ENCODE results near the gene FAM131A. TPM values are rescaled to one million over a fixed set of nuclear protein-coding genes. Genes with fewer than 3 reads are reported as not detected.

Gene FAM131A
- total and polyA plus RNA-seq, 12 donors = 21.6 to 36.5 (median 26.7) TPM

DNA sequence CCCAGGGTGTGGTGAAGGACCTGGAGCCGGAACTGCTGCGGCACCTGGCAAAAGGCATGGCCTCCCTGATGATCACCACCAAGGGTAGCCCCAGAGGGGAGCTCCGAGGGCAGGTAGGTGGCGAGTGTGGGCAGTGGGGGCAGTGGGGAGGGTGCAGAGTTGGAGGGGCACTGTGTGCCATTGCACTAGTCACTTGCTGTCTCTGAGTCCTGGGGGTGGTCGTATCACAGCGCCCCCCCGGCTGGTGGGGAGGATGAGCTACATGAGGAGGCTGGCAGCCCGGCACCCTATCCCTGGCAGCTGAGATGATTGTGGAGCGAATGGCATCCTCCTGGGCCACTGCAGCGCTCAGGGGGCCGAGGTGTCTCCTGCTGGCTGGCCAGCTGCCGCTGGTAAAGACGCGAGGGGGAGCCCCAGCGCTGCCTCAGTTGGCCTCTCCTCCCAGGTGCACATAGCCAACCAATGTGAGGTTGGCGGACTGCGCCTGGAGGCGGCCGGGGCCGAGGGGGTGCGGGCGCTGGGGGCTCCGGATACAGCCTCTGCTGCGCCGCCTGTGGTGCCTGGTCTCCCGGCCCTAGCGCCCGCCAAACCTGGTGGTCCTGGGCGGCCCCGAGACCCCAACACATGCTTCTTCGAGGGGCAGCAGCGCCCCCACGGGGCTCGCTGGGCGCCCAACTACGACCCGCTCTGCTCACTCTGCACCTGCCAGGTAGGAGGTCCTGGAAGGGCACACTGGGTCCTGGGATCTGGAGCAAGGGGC, 48.8 kb downstream of the FAM131A start:
- intact Hi-C loops (cut with DNase I) = loop anchor here in 1 of 10 donors (10.0 kb wide), 1 partner anchor 389 kb away; no protein-coding TSS in a partner anchor
- Histone ChIP-seq H3K27me3 (peaks cover 0 to 42% (median 25%) of the 10 kb centered on the region in 7 donors), H3K36me3 (peaks cover 0 to 39% (median 0%) of the 10 kb centered on the region in 9 donors), H3K4me3 (no peak overlapping the region), H3K9me3 (no peaks in the 10 kb centered on the region), H3K4me1 (peaks cover 0 to 9% (median 7%) of the 10 kb centered on the region in 9 donors), H3K27ac (no peak overlapping the region)
- ATAC-seq (no peak), DNase-seq (no peak)
- TF ChIP-seq, protein P1, sequence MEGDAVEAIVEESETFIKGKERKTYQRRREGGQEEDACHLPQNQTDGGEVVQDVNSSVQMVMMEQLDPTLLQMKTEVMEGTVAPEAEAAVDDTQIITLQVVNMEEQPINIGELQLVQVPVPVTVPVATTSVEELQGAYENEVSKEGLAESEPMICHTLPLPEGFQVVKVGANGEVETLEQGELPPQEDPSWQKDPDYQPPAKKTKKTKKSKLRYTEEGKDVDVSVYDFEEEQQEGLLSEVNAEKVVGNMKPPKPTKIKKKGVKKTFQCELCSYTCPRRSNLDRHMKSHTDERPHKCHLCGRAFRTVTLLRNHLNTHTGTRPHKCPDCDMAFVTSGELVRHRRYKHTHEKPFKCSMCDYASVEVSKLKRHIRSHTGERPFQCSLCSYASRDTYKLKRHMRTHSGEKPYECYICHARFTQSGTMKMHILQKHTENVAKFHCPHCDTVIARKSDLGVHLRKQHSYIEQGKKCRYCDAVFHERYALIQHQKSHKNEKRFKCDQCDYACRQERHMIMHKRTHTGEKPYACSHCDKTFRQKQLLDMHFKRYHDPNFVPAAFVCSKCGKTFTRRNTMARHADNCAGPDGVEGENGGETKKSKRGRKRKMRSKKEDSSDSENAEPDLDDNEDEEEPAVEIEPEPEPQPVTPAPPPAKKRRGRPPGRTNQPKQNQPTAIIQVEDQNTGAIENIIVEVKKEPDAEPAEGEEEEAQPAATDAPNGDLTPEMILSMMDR (IDR thresholded peaks at IDR 0.05) = no peak
- WGBS, 2 donors = 55 to 60% methylated on average over 37 of the region's 37 CpGs

GRCh38 chr3:184387174-184387714, 49.8 kb downstream of the FAM131A start:
- Histone ChIP-seq H3K27me3 (peaks cover 0 to 32% (median 15%) of the 10 kb centered on the region in 7 donors), H3K27ac (no peak overlapping the region), H3K4me1 (no peaks in the 10 kb centered on the region), H3K36me3 (peaks cover 0 to 39% (median 0%) of the 10 kb centered on the region in 9 donors), H3K4me3 (no peak overlapping the region), H3K9me3 (no peaks in the 10 kb centered on the region)
- no peak for DNase-seq
- intact Hi-C loops (cut with DNase I) = loop anchor here in 1 of 10 donors (10.0 kb wide), 1 partner anchor 388 kb away; no protein-coding TSS in a partner anchor
- TF ChIP-seq, protein P1 (IDR thresholded peaks at IDR 0.05) = no peak
- no peak for ATAC-seq
- 92 to 93% methylated on average over 12 of the region's 12 CpGs for WGBS, 2 donors

DNA sequence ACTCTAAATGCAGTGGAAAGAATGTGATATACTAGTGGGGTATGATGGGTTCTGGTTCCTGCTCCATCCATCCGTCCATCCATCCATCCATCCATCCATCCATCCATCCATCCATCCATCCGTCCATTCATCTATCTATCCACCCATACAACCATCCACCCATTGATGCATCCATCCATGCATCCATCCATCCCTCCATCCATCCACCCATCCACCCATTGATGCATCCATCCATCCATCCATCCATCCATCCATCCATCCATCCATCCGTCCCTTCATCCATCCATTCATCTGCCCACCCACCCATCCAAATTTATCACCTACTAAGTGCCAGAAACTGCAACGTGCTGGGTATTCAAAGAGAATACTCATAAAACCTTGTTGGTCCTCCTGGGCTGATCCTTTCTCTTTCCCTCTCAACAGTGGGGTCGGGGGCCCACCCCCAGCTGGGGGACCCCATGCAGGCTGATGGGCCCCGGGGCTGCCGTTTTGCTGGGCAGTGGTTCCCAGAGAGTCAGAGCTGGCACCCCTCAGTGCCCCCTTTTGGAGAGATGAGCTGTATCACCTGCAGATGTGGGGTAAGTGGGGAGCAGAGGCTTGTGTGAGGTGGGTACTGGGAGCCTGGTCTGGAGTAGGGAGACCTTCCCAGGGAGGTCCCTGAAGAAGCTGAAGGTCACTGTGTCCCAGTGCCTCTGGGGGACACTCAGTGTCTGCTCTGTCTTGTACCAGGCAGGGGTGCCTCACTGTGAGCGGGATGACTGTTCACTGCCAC, 51.0 kb downstream of the FAM131A start:
- intact Hi-C loops (cut with DNase I) = loop anchor here in 1 of 10 donors (10.0 kb wide), 1 partner anchor 386 kb away; no protein-coding TSS in a partner anchor
- H3K27me3 ChIP-seq = peaks cover 0 to 23% (median 11%) of the 10 kb centered on the region in 7 donors
- ATAC-seq (no peak), DNase-seq (no peak)
- H3K27ac ChIP-seq = no peak overlapping the region
- peaks cover 0 to 33% (median 0%) of the 10 kb centered on the region in 9 donors for H3K36me3 ChIP-seq
- WGBS, 2 donors = 79 to 81% methylated on average over 8 of the region's 8 CpGs
- no peaks in the 10 kb centered on the region for H3K4me1 ChIP-seq
- no peaks in the 10 kb centered on the region for H3K9me3 ChIP-seq
- H3K4me3 ChIP-seq = no peak overlapping the region
- TF ChIP-seq, protein P1 (IDR thresholded peaks at IDR 0.05) = no peak

- Histone ChIP-seq H3K9me3 (no peaks in the 10 kb centered on the region), H3K4me3 (no peak overlapping the region), H3K4me1 (no peaks in the 10 kb centered on the region), H3K27me3 (peaks cover 0 to 23% (median 10%) of the 10 kb centered on the region in 7 donors), H3K36me3 (peaks cover 0 to 28% (median 0%) of the 10 kb centered on the region in 9 donors), H3K27ac (no peak overlapping the region)
- ATAC-seq (no peak), DNase-seq (no peak)
- 79 to 81% methylated on average over 8 of the region's 8 CpGs for WGBS, 2 donors
- intact Hi-C loops (cut with DNase I) = loop anchor here in 1 of 10 donors (10.0 kb wide), 1 partner anchor 386 kb away; no protein-coding TSS in a partner anchor
- TF ChIP-seq, protein P1 (IDR thresholded peaks at IDR 0.05) = no peak
Observed at GRCh38 chr3:184388936-184389230, 51.5 kb downstream of the FAM131A start.
